Head of caudate nucleus (tissue), 42 donors: Measurements from ENCODE around the gene CCL1.

ENCODE experiments used
- DNase-seq, 42 donors: peaks; one replicate each; pipeline versions ENCODE4 v3.0.0 to v3.0.0-alpha.2; 2020 to 2021; ENCODE audit warnings: mixed read lengths in 7 of 42
- intact Hi-C: fragments of 100-400 bp; cut with DNase I; formaldehyde crosslinking; loops from one replicate; pipeline ENCODE4 v1.15.0; 2022

Gene CCL1, protein sequence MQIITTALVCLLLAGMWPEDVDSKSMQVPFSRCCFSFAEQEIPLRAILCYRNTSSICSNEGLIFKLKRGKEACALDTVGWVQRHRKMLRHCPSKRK

GRCh38 chr17:34363183-34363661 lies at the start of gene CCL1:
CCL1 (minus strand) TSS chr17:34363233; CDS start chr17:34363161, 72 bp downstream.
- DNase-seq, result no peak
- intact Hi-C loops, result loop anchor here (5.0 to 10.0 kb wide), 2 partner anchors 161 to 188 kb away; no protein-coding TSS in a partner anchor

GRCh38 chr17:34412534-34412933 lies 49.5 kb upstream of the CCL1 start:
- intact Hi-C loops, result no loop called here
- DNase-seq, result no peak

- intact Hi-C loops, result no loop called here
- DNase-seq, result no peak
Observed at GRCh38 chr17:34411646-34412421, 48.8 kb upstream of the CCL1 start.

DNA sequence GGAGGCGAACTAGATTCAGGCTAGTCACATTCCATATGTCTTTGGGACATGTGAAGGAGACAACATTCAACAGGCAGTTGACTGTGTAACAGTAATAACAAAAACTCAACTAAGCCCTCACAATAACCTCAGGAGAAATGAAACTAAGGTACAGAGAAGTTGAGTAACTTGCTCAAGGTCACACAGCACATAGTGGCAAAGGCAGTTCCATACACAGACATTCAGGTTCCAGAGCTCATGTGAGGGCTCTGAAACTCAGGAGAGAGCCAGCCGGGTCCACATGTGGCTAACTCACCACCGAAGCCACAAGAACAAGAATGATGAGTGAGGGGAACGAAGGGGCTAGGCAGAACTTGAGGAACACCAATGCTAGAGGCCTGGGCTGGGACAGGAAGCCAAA lies 46.3 kb upstream of the CCL1 start:
- DNase-seq, result no peak
- intact Hi-C loops, result no loop called here

- intact Hi-C loops, result no loop called here
- DNase-seq, result no peak
Observed at GRCh38 chr17:34408439-34408838, 45.4 kb upstream of the CCL1 start.

DNA sequence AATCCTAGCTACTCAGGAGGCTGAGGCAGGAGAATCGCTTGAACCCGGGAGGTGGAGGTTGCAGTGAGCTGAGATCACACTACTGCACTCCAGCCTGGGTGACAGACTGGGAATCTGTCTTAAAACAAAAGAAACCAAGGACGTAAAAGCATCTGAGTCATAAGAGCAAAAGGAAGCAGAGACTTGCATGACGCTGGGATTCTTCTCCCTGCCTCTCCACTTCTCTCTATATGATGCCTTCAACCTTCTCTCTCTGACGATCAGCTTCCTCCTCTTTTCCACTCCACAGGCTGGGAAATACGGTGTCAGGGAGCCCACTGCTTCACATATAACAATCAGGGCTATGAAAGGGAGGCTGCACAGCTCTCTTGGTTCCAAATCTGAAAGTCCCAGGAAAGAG lies 43.2 kb upstream of the CCL1 start:
- intact Hi-C loops, result no loop called here
- no peak for DNase-seq

GRCh38 chr17:34403006-34403405 lies 40.0 kb upstream of the CCL1 start:
- no peak for DNase-seq
- intact Hi-C loops, result no loop called here

GRCh38 chr17:34401165-34401564 lies 38.1 kb upstream of the CCL1 start:
- intact Hi-C loops, result no loop called here
- DNase-seq, result no peak

DNA sequence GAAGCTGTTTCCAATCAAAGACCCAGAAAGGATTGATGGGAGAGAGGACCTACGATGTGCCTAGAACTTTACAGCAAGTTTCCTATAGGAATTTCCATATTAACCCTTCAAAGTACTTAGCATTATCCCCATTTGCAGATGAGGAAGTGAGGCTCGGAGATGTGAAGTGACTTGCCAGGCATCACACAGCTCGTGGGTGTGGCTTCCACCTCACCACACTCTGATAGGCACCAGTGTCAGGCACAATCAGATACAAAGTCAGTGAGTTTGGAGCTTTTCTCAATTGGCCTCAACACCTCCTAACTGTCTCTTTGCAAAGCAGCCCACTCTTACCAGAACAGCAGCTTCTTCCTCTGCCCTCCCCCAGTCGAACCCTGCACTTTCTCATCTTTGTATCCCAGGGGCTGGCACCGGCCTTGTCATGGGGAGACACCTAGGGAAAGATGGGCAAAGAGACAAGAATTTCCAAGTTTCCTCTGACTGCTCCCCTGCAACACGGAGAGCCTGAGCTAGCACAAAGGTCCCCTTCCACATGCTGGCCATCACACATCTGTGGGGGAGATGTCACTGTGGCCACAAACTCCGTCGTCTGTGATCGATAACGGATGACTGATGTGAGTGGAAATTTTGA lies 37.4 kb upstream of the CCL1 start:
- intact Hi-C loops, result no loop called here
- no peak for DNase-seq

- intact Hi-C loops, result no loop called here
- no peak for DNase-seq
Observed at GRCh38 chr17:34399725-34400124, 36.7 kb upstream of the CCL1 start.

DNA sequence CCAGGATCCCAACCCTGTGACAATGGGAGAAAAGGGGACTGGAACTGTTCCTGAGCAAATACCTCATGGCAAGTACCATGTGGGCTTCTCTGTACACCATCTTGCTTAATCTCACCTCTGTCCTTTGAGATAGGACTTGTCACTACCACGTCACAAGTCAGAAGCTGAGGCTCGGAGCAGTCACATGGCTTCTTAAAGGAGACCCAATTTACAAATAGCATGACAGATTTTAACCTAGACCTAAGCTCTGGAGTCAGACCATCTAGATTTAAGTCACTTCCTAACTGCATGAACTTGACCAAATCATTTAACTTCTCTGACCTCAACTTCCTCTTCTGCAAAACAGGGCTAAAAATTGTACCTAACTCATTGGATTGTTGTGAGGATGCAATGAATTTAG lies 36.0 kb upstream of the CCL1 start:
- intact Hi-C loops, result no loop called here
- DNase-seq, result peak in 1 of 42 donors; percentile 17

- intact Hi-C loops, result no loop called here
- DNase-seq, result no peak
Observed at GRCh38 chr17:34397265-34397664, 34.2 kb upstream of the CCL1 start.

DNA sequence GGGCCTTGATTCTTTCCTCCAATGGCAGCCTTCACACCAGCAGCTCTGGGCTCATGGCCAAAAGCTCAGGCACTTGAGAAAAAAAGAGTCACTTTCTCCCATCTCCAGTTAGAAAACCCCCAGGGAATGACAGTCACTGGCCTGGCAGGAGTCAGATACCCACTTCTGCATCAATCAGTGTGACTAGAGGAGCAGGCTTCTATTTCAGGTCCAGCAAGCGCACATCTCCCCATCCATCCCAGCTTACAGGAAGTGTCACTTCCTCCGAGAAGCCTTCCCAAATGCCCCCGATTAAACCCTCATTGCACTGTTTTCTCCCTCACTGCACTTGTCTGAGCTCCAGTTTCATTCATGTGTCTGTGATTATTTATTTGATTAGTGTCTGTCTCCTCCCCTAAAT lies 30.4 kb upstream of the CCL1 start:
- intact Hi-C loops, result no loop called here
- peak in 1 of 42 donors; percentile 11 for DNase-seq

DNA sequence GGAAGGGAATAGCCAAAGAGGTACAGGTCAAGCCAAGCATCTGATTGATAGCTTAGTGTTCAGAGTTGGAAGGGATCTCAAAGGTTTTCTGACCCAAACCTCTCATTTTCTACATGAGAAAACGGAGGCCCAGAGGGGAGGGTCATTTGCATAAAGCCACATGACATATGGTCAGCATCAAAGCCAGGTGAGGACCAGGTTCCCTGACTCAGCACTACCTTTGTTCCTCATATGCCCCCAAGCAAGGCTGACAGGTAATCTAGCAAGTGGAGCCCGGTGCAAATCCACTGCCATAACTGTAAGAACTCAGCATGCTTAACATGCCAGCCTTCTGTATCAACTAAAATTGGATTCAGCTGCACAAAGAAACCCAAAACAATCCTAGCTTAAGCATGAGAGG lies 28.2 kb upstream of the CCL1 start:
- no peak for DNase-seq
- intact Hi-C loops, result no loop called here

DNA sequence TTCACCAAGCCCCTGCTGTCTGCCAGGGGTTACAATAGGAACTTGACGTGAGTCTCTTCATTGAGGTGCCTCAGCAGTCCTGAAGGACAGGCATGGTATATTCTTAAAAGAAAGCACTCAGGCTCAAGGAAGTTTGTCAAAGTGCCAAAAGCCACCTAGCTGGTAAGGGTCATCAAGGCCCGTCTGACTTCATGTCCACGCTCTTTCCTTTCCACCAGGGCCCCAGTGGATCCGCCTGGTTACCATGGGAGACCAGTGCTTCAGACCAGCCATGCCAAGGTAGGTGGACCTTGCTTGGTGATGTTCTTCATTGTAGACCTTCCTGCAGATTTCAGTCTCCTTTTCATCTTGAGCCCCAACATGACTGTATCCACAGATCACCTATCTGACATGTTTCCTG lies 27.6 kb upstream of the CCL1 start:
- no peak for DNase-seq

GRCh38 chr17:34389126-34389750 lies 26.2 kb upstream of the CCL1 start:
- intact Hi-C loops, result no loop called here
- DNase-seq, result no peak

More for the DNA sequence above, 27.6 kb upstream of the CCL1 start:
- intact Hi-C loops, result no loop called here

- intact Hi-C loops, result no loop called here
- no peak for DNase-seq
Observed at GRCh38 chr17:34387566-34387965, 24.5 kb upstream of the CCL1 start.

DNA sequence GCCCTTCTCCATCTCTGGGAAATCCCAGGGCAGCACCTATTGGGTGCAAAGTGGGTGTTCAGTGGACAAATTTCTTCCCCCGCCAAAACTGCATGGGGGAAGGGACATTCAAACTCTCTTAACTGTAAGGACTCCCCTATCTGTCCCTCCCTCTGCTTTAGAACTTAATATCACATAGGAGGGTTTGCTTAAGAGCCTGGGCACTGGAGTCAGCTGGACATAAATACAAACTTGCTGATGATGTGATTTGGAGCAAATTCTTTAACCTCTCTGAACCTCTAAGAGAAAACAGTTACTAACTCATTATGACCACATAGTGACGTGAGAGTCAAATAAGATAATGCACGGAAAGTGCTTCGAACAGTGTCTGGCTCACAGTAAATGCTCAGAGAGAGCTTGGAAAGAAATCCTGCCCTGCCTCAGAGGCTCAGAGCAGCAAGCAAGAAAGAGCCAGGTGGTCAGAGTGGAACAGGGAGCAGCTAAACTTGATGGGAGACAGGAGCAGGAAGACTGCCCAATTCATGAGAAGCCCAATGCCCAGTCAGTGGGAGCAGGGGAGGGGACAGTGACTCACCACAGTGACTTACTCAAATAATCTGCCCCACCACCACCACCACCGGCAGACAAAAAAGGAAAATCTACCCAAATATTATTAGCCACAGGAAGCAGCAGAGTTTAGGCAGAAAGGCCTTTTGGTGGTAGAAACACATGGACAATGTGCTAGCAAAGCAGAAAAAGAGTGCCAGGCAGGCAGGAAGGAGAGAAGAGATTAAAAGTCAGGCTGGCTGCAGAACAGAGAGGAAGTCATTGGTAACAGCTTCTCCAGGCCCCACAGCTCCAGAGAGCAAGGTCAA lies 23.9 kb upstream of the CCL1 start:
- peak in 11 of 42 donors; percentile 13 to 51 (median 28) for DNase-seq
- intact Hi-C loops, result no loop called here

- DNase-seq, result no peak
Observed at GRCh38 chr17:34386343-34386696, 23.3 kb upstream of the CCL1 start.

More at GRCh38 chr17:34386343-34386696, 23.3 kb upstream of the CCL1 start:
- intact Hi-C loops, result no loop called here
